ENCODE measurements around the gene ENO2. TPM values are rescaled to one million over a fixed set of nuclear protein-coding genes. Genes with fewer than 3 reads are reported as not detected.
"Not testable (repeated sequence)": the region's sequence is repeated elsewhere in the genome, so short reads cannot be mapped to it uniquely, and the experiment has no call there.

The ENO2 gene
- total RNA-seq, 4 donors from 2014 or later: 5.0 to 8.0 (median 5.5) TPM

DNA sequence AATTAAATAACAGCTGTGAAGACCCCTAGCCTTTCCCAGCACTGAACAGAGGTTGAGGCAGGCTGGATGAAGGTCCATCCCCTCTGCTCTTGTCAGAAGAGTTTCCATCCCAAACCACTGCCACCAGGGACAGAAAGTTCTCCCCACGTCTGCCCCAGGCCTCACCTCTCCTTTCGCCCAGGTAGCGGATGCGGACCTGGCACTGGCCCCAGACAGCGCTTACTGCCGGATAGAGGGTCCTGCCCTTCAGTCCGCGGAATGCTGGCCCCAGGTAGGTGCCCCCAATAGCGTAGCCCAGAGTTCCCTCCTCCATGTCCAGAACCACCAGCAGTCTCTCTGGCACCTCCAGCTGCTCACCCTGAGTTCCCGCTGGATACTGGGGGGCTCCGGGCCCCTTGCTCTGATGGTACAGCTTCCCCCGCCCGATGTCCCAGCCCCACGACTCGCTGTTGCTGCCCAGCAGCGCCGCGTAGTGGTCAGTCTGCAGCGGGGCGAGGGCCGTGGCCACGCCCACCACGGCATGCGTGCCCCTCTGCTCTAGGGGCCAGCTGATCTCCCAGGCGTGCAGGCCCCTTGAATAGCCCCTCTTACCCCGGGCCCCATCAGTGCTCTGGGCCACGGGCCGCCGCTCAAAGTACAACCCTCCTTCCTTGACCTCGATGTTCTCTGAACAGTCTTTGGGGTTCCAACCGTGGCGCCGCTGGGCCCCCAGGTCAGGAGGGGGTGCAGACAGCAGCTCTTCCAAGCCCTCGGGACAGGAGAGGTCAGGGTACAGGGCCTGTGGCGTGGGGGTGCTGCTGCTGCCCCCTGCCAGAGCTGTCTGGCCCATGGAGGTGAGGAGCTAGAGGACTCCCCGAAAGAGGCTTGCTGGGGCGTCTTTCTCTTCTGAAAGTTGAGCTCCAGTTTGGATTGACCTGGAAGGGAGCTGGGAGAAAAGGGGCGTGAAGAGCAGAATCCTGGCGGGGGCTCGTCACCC lies 42.0 kb upstream of the ENO2 start:
- DNase-seq: no peak
- intact Hi-C loops (cut with DNase I): loop anchor here (10.0 kb wide), 1 partner anchor 52 kb away; the partner anchor contains the start of gene ATN1
- TF ChIP-seq POLR2A (IDR thresholded peaks at IDR 0.05): no peak
- TF ChIP-seq, protein P1, sequence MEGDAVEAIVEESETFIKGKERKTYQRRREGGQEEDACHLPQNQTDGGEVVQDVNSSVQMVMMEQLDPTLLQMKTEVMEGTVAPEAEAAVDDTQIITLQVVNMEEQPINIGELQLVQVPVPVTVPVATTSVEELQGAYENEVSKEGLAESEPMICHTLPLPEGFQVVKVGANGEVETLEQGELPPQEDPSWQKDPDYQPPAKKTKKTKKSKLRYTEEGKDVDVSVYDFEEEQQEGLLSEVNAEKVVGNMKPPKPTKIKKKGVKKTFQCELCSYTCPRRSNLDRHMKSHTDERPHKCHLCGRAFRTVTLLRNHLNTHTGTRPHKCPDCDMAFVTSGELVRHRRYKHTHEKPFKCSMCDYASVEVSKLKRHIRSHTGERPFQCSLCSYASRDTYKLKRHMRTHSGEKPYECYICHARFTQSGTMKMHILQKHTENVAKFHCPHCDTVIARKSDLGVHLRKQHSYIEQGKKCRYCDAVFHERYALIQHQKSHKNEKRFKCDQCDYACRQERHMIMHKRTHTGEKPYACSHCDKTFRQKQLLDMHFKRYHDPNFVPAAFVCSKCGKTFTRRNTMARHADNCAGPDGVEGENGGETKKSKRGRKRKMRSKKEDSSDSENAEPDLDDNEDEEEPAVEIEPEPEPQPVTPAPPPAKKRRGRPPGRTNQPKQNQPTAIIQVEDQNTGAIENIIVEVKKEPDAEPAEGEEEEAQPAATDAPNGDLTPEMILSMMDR (IDR thresholded peaks at IDR 0.05): peak; percentile 82 to 96 (median 94)
- no peaks in the 10 kb centered on the region for H3K9me3 ChIP-seq
- peaks cover 34 to 66% (median 36%) of the 10 kb centered on the region in 3 donors for H3K4me1 ChIP-seq
- no peaks in the 10 kb centered on the region for H3K27me3 ChIP-seq
- peak overlapping the region; percentile 78 to 94 (median 92) for H3K27ac ChIP-seq
- peaks cover 5 to 37% (median 8%) of the 10 kb centered on the region in 3 donors for H3K36me3 ChIP-seq
- peak overlapping the region; percentile 53 to 89 (median 79) for H3K4me3 ChIP-seq
- WGBS, 2 donors: 3% methylated on average over 24 of the region's 40 CpGs; no CpG with 5 or more reads in 1 of the 2 donors

DNA sequence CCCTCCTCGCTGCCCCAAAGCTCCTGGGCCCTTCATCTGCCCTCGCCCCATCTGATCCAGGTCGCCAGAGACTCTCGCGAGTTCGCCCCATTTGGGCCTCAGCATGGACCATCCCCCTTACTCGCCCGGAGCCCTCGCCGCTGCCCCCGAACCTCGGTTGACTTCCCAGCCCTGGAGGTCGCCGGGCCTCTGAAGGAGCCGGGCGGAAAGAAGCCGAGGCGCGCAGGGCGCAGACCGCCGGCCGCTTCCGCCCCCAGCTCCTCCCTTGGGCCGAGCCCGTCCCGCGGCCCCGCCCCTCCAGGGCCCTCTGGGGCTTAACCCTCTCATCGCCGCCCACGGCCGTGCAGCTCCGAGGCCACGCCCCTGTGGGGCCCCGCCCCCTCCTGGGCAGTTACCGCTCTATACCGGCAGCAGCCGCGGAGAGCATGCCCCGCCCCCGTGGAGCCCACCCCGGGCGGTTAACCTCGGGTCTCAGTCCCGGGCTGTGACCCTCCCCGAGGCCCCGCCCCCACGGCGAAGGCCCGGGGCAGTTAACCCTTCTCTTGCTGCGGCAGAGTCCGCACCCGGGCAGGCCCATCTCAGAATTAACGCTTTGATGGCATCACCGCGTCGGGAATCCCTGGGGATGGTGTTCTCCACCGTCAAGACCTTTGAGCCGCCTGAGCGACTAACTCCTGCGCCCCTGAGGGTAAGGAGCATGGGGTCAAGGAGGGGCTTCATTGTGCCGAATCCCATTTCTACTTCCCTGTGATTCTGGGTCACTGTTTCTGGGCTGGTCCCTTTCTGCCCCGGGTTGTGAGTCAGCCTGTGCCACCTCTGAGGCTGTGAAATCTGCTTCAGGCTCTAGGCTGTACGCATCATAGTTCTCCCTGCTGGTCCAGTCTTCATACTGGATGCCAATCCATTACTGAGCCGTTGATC lies 41.0 kb upstream of the ENO2 start, which contains the start of gene SPSB2:
Gene SPSB2, minus strand, starts transcription at position 210 of the 921 bp plus-strand sequence. CDS start 402 bp downstream, outside the sequence.
- Histone ChIP-seq H3K4me3 (peak within 1 kb of the TSS; percentile 53 to 89 (median 79)), H3K27me3 (no peaks in the 10 kb centered on the region), H3K4me1 (peaks cover 32 to 61% (median 35%) of the 10 kb centered on the region in 3 donors), H3K9me3 (no peaks in the 10 kb centered on the region), H3K27ac (peak within 1 kb of the TSS; percentile 78 to 94 (median 92)), H3K36me3 (peaks cover 5 to 46% (median 8%) of the 10 kb centered on the region in 3 donors)
- 0 to 1% methylated on average over 7 to 16 of the region's 66 CpGs for WGBS, 2 donors
- intact Hi-C loops (cut with DNase I): loop anchor here (10.0 kb wide), 1 partner anchor 51 kb away; the partner anchor contains the start of gene ATN1
- peak; percentile 78 for DNase-seq
- peak in 1 of 4 donors; percentile 84 for TF ChIP-seq POLR2A (IDR thresholded peaks at IDR 0.05)
- TF ChIP-seq, protein P1 (IDR thresholded peaks at IDR 0.05): peak in 2 of 6 experiments; percentile 20 to 27

DNA sequence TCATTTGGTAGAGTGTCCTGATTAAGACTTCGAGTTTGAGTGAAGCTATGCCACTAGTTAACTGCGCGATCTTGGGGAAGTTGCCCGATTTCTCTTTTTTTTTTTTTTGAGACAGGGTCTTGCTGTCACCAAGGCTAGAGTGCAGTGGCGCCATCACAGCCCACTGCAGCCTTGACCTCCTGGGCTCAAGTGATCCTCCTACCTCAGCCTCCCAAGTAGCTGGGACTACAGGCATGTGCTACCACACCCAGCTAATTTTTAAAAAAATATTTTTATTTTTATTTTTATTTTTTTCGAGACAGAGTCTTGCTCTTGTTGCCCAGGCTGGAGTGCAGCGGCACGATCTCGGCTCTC lies 40.4 kb upstream of the ENO2 start:
- 56 to 58% methylated on average over 9 of the region's 9 CpGs for WGBS, 2 donors
- intact Hi-C loops (cut with DNase I): loop anchor here (10.0 kb wide), 1 partner anchor 51 kb away; the partner anchor contains the start of gene ATN1
- Histone ChIP-seq H3K27ac (peak overlapping the region; percentile 78 to 94 (median 92)), H3K36me3 (peaks cover 5 to 42% (median 8%) of the 10 kb centered on the region in 3 donors), H3K4me1 (peaks cover 26 to 55% (median 28%) of the 10 kb centered on the region in 3 donors), H3K4me3 (peak overlapping the region; percentile 53 to 89 (median 79))
- not testable (repeated sequence) for DNase-seq, H3K9me3 ChIP-seq, H3K27me3 ChIP-seq

DNA sequence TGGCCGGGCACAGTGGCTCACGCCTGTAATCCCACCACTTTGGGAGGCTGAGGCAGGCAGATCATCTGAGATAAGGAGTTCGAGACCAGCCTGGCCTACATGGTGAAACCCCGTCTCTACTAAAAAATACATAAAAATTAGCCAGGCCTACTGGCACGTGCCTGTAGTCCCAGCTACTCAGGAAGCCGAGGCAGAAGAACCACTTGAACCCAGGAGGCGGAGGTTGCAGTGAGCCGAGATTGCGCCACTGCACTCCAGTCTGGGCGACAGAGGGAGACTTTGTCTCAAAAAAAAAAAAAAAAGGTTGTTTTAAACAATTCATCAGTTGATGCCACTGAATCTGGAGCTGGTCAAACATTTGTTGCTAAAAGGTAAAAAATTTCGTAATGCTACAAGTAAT lies 34.6 kb upstream of the ENO2 start:
- H3K27me3 ChIP-seq, H3K9me3 ChIP-seq, H3K4me3 ChIP-seq, H3K4me1 ChIP-seq, DNase-seq, H3K27ac ChIP-seq: not testable (repeated sequence)
- 78 to 88% methylated on average over 8 to 9 of the region's 11 CpGs for WGBS, 2 donors
- peaks cover 0 to 39% (median 5%) of the 10 kb centered on the region in 3 donors for H3K36me3 ChIP-seq
- intact Hi-C loops (cut with DNase I): loop anchor here (10.0 kb wide), 1 partner anchor 45 kb away; the partner anchor contains the start of gene ATN1

DNA sequence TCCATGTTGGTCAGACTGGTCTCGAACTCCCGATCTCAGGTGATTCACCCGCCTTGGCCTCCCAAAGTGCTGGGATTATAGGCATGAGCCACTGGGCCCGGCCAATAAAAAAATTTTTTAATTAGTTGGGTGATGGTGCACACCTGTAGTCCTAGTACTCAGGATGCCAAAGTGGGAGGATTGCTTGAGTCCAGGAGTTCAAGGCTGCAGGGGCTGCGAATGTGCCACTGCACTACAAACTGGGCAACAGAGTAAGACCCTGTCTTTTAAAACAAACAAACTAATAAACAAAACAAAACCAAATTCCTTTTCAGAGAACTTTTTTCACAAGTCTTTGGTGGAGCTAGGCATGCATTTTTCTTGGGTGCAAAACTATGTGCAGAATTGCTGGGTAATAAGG lies 31.1 kb upstream of the ENO2 start:
- H3K27ac ChIP-seq: no peak overlapping the region
- no peak for TF ChIP-seq POLR2A (IDR thresholded peaks at IDR 0.05)
- TF ChIP-seq, protein P1 (IDR thresholded peaks at IDR 0.05): no peak
- 98 to 100% methylated on average over 2 to 5 of the region's 5 CpGs for WGBS, 2 donors
- intact Hi-C loops (cut with DNase I): no loop called here
- H3K4me1 ChIP-seq: peaks cover 0 to 17% (median 0%) of the 10 kb centered on the region in 3 donors
- H3K4me3 ChIP-seq: no peak overlapping the region
- H3K36me3 ChIP-seq: peaks cover 0 to 32% (median 5%) of the 10 kb centered on the region in 3 donors
- H3K27me3 ChIP-seq: no peaks in the 10 kb centered on the region
- no peak for DNase-seq
- H3K9me3 ChIP-seq: no peaks in the 10 kb centered on the region

Measured in esophagus squamous epithelium (tissue), 5 donors.